Activated CD4-positive, alpha-beta T cell treated with anti-CD3 and anti-CD28 coated beads, Interleukin-2, Interleukin-4, amounts not matched to agents 100 ng/mL and 50 ng/mL, durations not matched to agents 16 hours and 8 hours (primary cell): ENCODE data around the gene ORC5.
"Not testable (repeated sequence)": the region's sequence is repeated elsewhere in the genome, so short reads cannot be mapped to it uniquely, and the experiment has no call there.

Experiments used
- DNase-seq: peaks from one replicate; pipeline ENCODE4 v3.0.0-alpha.2; 2020; ENCODE audit warnings: low spot score

ORC5 gene

GRCh38 chr7:104185346-104185745, 22.5 kb downstream of the ORC5 start:
- no peak for DNase-seq

- DNase-seq = no peak
These were observed 28.6 kb downstream of the ORC5 start for GRCh38 chr7:104179178-104179577.

- not testable (repeated sequence) for DNase-seq
These were observed 30.2 kb downstream of the ORC5 start for GRCh38 chr7:104177565-104178083.

GRCh38 chr7:104176332-104176731, 31.5 kb downstream of the ORC5 start:
- DNase-seq = no peak

- DNase-seq = no peak
These were observed 32.3 kb downstream of the ORC5 start for GRCh38 chr7:104175361-104175984.

- DNase-seq = no peak
These were observed 33.0 kb downstream of the ORC5 start for GRCh38 chr7:104174798-104175197.

- no peak for DNase-seq
These were observed 45.7 kb downstream of the ORC5 start for GRCh38 chr7:104162081-104162480.

- no peak for DNase-seq
These were observed 46.6 kb downstream of the ORC5 start for GRCh38 chr7:104161244-104161643.

- DNase-seq = no peak
These were observed 47.4 kb downstream of the ORC5 start for GRCh38 chr7:104160375-104160774.

GRCh38 chr7:104156842-104157277, 51.0 kb downstream of the ORC5 start:
- peak; percentile 18 for DNase-seq

GRCh38 chr7:104153287-104153686, 54.5 kb downstream of the ORC5 start:
- no peak for DNase-seq

- DNase-seq = no peak
These were observed 55.3 kb downstream of the ORC5 start for GRCh38 chr7:104152468-104152867.

- DNase-seq = no peak
These were observed 57.3 kb downstream of the ORC5 start for GRCh38 chr7:104150470-104150869.

GRCh38 chr7:104149822-104150221, 58.0 kb downstream of the ORC5 start:
- no peak for DNase-seq

GRCh38 chr7:104142147-104142546, 65.7 kb downstream of the ORC5 start:
- DNase-seq = no peak

- DNase-seq = no peak
These were observed 69.8 kb downstream of the ORC5 start for GRCh38 chr7:104137971-104138370.

- DNase-seq = no peak
These were observed 70.3 kb downstream of the ORC5 start for GRCh38 chr7:104137511-104137910.

- no peak for DNase-seq
These were observed 70.8 kb downstream of the ORC5 start for GRCh38 chr7:104136981-104137380.

- no peak for DNase-seq
These were observed 71.3 kb downstream of the ORC5 start for GRCh38 chr7:104136561-104136960.

GRCh38 chr7:104135760-104136558, 71.9 kb downstream of the ORC5 start:
- peak; percentile 46 for DNase-seq

- DNase-seq = no peak
These were observed 74.6 kb downstream of the ORC5 start for GRCh38 chr7:104133238-104133637.

GRCh38 chr7:104130726-104131125, 77.1 kb downstream of the ORC5 start:
- no peak for DNase-seq

GRCh38 chr7:104127204-104127603, 80.6 kb downstream of the ORC5 start:
- DNase-seq = no peak
